Caco-2 (cell line): ENCODE results near the gene FOSL2. TPM values are rescaled to one million over a fixed set of nuclear protein-coding genes. Genes with fewer than 3 reads are reported as not detected.
A peak's percentile ranks its signal among the peaks of the same experiment; 100 is the strongest.

ENCODE experiments used
- BruUV-seq: library from RNA; stranded (reverse); fragments of 400-500 nt; replicated peaks from 2 replicates; lab custom pipeline; 2021; lab: Mats Ljungman, UMichigan
- CTCF ChIA-PET: fragments of 300-600 bp; sonication (Branson Sonifier 250); formaldehyde crosslinking; loops from one replicate; lab custom pipeline; 2022; ENCODE audit warnings: antibody characterized with exemption; lab: Charles Lee
- POLR2A ChIA-PET: fragments of 300-600 bp; sonication (Branson Sonifier 250); formaldehyde crosslinking; loops from one replicate; lab custom pipeline; 2022; ENCODE audit warnings: antibody characterized with exemption; lab: Charles Lee
- DNase-seq, 2 experiments: peaks; one replicate each; pipeline versions ENCODE4 v3.0.0 to v3.0.0-alpha.2; 2020 to 2022
- H3K27me3 ChIP-seq: replicated peaks from 2 replicates; pipeline ENCODE4 v1.6.0; 2011; ENCODE audit warnings: low read length; ENCODE audit not compliant: control insufficient read depth, insufficient read depth
- H3K36me3 ChIP-seq: 2 replicates; pipeline ENCODE4 v1.5.1; 2011; ENCODE audit warnings: low read length; ENCODE audit not compliant: control insufficient read depth, insufficient read depth
- H3K4me1 ChIP-seq: fragments of 250-450 bp; sonication (Bioruptor Pico); 2 replicates; pipeline ENCODE4 v1.5.1; 2020; ENCODE audit warnings: mild to moderate bottlenecking
- H3K4me3 ChIP-seq: 2 replicates; pipeline ENCODE4 v1.5.1; 2011; ENCODE audit warnings: low read depth, mild to moderate bottlenecking, control low read depth, low read length
- H3K9me3 ChIP-seq: fragments of 250-450 bp; sonication (Bioruptor Pico); 2 replicates; pipeline ENCODE4 v1.5.1; 2020; ENCODE audit warnings: mild to moderate bottlenecking, moderate library complexity
- H3K27ac Mint-ChIP-seq: one replicate; pipeline ENCODE4 v1.8.0; 2022; ENCODE audit warnings: mixed read lengths; ENCODE audit not compliant: unreplicated experiment
- H3K27me3 Mint-ChIP-seq: one replicate; pipeline ENCODE4 v1.8.0; 2022; ENCODE audit warnings: mixed read lengths; ENCODE audit not compliant: insufficient read depth, unreplicated experiment
- H3K36me3 Mint-ChIP-seq: one replicate; pipeline ENCODE4 v1.8.0; 2022; ENCODE audit warnings: mild to moderate bottlenecking, mixed read lengths; ENCODE audit not compliant: insufficient read depth, unreplicated experiment
- H3K4me1 Mint-ChIP-seq: one replicate; pipeline ENCODE4 v1.8.0; 2022; ENCODE audit warnings: low read depth, mixed read lengths; ENCODE audit not compliant: unreplicated experiment
- H3K4me3 Mint-ChIP-seq: one replicate; pipeline ENCODE4 v1.8.0; 2022; ENCODE audit warnings: mild to moderate bottlenecking, moderate library complexity, mixed read lengths; ENCODE audit not compliant: unreplicated experiment
- H3K9me3 Mint-ChIP-seq: one replicate; pipeline ENCODE4 v1.8.0; 2022; ENCODE audit warnings: mixed read lengths; ENCODE audit not compliant: unreplicated experiment
- CTCF ChIP-seq, 2 experiments: fragments of 200-600 bp in 1 of 2; IDR thresholded peaks; 1 replicate in 1 of 2; 2 replicates in 1 of 2; pipeline versions ENCODE4 v1.5.1 to v1.8.0; 2011 to 2022; ENCODE audit warnings: antibody characterized with exemption in 1 of 2, control low read depth in 1 of 2, inconsistent platforms in 1 of 2, low read depth in 1 of 2, low read length in 1 of 2, mild to moderate bottlenecking in 1 of 2, moderate library complexity in 1 of 2; ENCODE audit not compliant: insufficient read depth in 1 of 2, severe bottlenecking in 1 of 2, unreplicated experiment in 1 of 2
- intact Hi-C: fragments of 100-400 bp; cut with micrococcal nuclease; formaldehyde crosslinking; loops from one replicate; pipeline ENCODE4 v1.10.0; 2022; ENCODE audit not compliant: unreplicated experiment
- total RNA-seq: library from RNA; stranded (reverse); gene quantifications from 2 replicates; pipeline ENCODE4 v1.2.3, GENCODE V29; 2022

Gene FOSL2
- total RNA-seq, 1 experiment from 2014 or later: 64.6 TPM

GRCh38 chr2:28365158-28365557 is 27.5 kb upstream of the FOSL2 start:
- BruUV-seq: no TSS peak
- Histone ChIP-seq H3K4me1 (peaks cover 28% of the 10 kb centered on the region), H3K27me3 (no peaks in the 10 kb centered on the region), H3K4me3 (no peak overlapping the region), H3K9me3 (no peaks in the 10 kb centered on the region), H3K36me3 (no peaks in the 10 kb centered on the region)
- DNase-seq: no peak
- Mint-ChIP-seq H3K4me1 (peaks cover 21% of the 10 kb centered on the region), H3K9me3 (no peaks in the 10 kb centered on the region), H3K4me3 (no peak overlapping the region), H3K27me3 (no peaks in the 10 kb centered on the region), H3K27ac (no peak overlapping the region), H3K36me3 (no peaks in the 10 kb centered on the region)
- ChIA-PET POLR2A (no interaction called here), CTCF (interaction anchor here (1.3 kb wide), 1 partner anchor 32 kb away, joined by 4 read pairs; no protein-coding TSS in a partner anchor)
- intact Hi-C loops: no loop called here
- no peak for TF ChIP-seq CTCF (IDR thresholded peaks at IDR 0.05; ENCODE audit: insufficient read depth in 1 of 2, low read depth in 1 of 2, low read length in 1 of 2, severe bottlenecking in 1 of 2, unreplicated experiment in 1 of 2)

DNA sequence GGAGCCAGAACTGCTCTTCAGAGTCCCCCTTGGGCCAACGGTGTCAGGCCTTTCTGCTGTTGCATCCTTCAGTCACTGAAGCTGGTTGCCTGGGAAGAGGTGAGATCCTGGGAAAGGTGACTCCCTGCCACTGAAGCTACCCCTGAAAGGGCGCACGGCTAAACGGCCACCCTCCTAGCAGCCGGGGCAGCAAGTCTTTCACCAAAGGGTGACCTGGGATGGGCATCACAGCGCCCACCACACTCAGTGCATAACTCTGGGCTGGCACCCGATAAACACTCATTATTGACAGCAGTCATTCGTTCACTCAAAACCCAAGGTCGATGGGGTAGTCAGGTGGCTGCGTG is 26.5 kb upstream of the FOSL2 start:
- TF ChIP-seq CTCF (IDR thresholded peaks at IDR 0.05; ENCODE audit: insufficient read depth in 1 of 2, low read depth in 1 of 2, low read length in 1 of 2, severe bottlenecking in 1 of 2, unreplicated experiment in 1 of 2): no peak
- ChIA-PET CTCF (no interaction called here), POLR2A (no interaction called here)
- Mint-ChIP-seq H3K4me3 (no peak overlapping the region), H3K27ac (no peak overlapping the region), H3K4me1 (peaks cover 21% of the 10 kb centered on the region), H3K9me3 (no peaks in the 10 kb centered on the region), H3K27me3 (no peaks in the 10 kb centered on the region), H3K36me3 (no peaks in the 10 kb centered on the region)
- H3K27me3 ChIP-seq: no peaks in the 10 kb centered on the region
- H3K36me3 ChIP-seq: no peaks in the 10 kb centered on the region
- H3K4me3 ChIP-seq: no peak overlapping the region
- no TSS peak for BruUV-seq
- peaks cover 28% of the 10 kb centered on the region for H3K4me1 ChIP-seq
- DNase-seq: no peak
- no peaks in the 10 kb centered on the region for H3K9me3 ChIP-seq
- intact Hi-C loops: loop anchor here (2.0 kb wide), 1 partner anchor 25 kb away; no protein-coding TSS in a partner anchor

- Mint-ChIP-seq H3K4me1 (peaks cover 21% of the 10 kb centered on the region), H3K4me3 (no peak overlapping the region), H3K27ac (peak overlapping the region; percentile 27), H3K27me3 (no peaks in the 10 kb centered on the region), H3K9me3 (no peaks in the 10 kb centered on the region), H3K36me3 (no peaks in the 10 kb centered on the region)
- Histone ChIP-seq H3K27me3 (no peaks in the 10 kb centered on the region), H3K9me3 (no peaks in the 10 kb centered on the region), H3K4me1 (peaks cover 28% of the 10 kb centered on the region), H3K4me3 (no peak overlapping the region), H3K36me3 (no peaks in the 10 kb centered on the region)
- intact Hi-C loops: loop anchor here (2.0 kb wide), 1 partner anchor 24 kb away; no protein-coding TSS in a partner anchor
- ChIA-PET POLR2A (no interaction called here), CTCF (no interaction called here)
- no peak for DNase-seq
- BruUV-seq: no TSS peak
- TF ChIP-seq CTCF (IDR thresholded peaks at IDR 0.05; ENCODE audit: insufficient read depth in 1 of 2, low read depth in 1 of 2, low read length in 1 of 2, severe bottlenecking in 1 of 2, unreplicated experiment in 1 of 2): no peak
These were observed 26.0 kb upstream of the FOSL2 start for GRCh38 chr2:28366496-28367282.
